Right lobe of liver (tissue), 6 donors: ENCODE data around the gene ANKRD30A. TPM values are rescaled to one million over a fixed set of nuclear protein-coding genes. Genes with fewer than 3 reads are reported as not detected.

Experiments used
- ATAC-seq, 4 donors: fragments of 200-7000 bp; cut with Tn5 transposase; one replicate each; pipeline ENCODE4 v1.9.1; 2020; ENCODE audit warnings: mild to moderate bottlenecking in 4 of 4, moderate library complexity in 4 of 4
- DNase-seq, 3 donors: peaks; one replicate each; pipeline ENCODE4 v3.0.0-alpha.2; 2020
- H3K27ac ChIP-seq, 3 donors: fragments of 200-600 bp; one replicate each; pipeline ENCODE4 v1.8.0; 2022
- H3K27me3 ChIP-seq, 2 donors: fragments of 200-600 bp; one replicate each; pipeline ENCODE4 v1.8.0; 2022
- H3K36me3 ChIP-seq, 4 donors: fragments of 200-600 bp; sonication (generic) in 1 of 4; one replicate each; pipeline versions ENCODE4 v1.5.1 to v1.8.0; 2017 to 2022; ENCODE audit warnings: control low read depth in 1 of 4
- H3K4me1 ChIP-seq, 4 donors: fragments of 200-600 bp; sonication (generic) in 1 of 4; one replicate each; pipeline versions ENCODE4 v1.5.1 to v1.8.0; 2017 to 2022; ENCODE audit warnings: control low read depth in 1 of 4
- H3K4me3 ChIP-seq, 3 donors: fragments of 200-600 bp; one replicate each; pipeline ENCODE4 v1.8.0; 2022
- H3K9me3 ChIP-seq, 4 donors: fragments of 200-600 bp; sonication (generic) in 1 of 4; one replicate each; pipeline versions ENCODE4 v1.5.1 to v1.8.0; 2017 to 2022; ENCODE audit warnings: control low read depth in 1 of 4
- CTCF ChIP-seq, 4 donors: fragments of 200-600 bp in 3 of 4; fragments of 450-650 bp in 1 of 4; IDR thresholded peaks; one replicate each; pipeline versions ENCODE4 v1.5.1 to v1.8.0; 2016 to 2022; ENCODE audit warnings: antibody characterized with exemption in 4 of 4, mild to moderate bottlenecking in 2 of 4
- POLR2A ChIP-seq: fragments of 450-650 bp; IDR thresholded peaks from one replicate; pipeline ENCODE4 v1.6.1; 2017; ENCODE audit warnings: antibody characterized with exemption, mild to moderate bottlenecking
- WGBS: methylation state at CpG from one replicate; pipeline ENCODE4 v1.1.6; 2018; ENCODE audit warnings: low coverage, low lambda C conversion rate; ENCODE audit not compliant: insufficient coverage; ENCODE audit errors: missing lambda C conversion rate; 5-methylcytosine and 5-hydroxymethylcytosine counted together
- intact Hi-C, 2 donors: fragments of 100-400 bp; cut with DNase I; formaldehyde crosslinking; loops; one replicate each; pipeline versions ENCODE4 v1.11.2 to v1.14.1; 2022
- total RNA-seq, 6 experiments: library from RNA; depleted of rRNA in 2 of 6; stranded (reverse); fragments of >200 nt in 2 of 6; fragmentation: NEBNext Ultra II Directional in 3 of 6; extraction: Animal tissue kit (Norgen Biotek cat#: 25700) in 3 of 6; gene quantifications; one replicate each; pipeline versions ENCODE4 v1.1.0 to v1.2.4, GENCODE V29; 2016 to 2023
- donor health status: DM: no; HTN: yes; CAD: no.
- donor health status: DM: no; HTN: no; CAD: no.
- donor health status: DM: no; HTN: no; CAD: no.
- donor health status: DM: no; HTN: yes; CAD: no.
- donor health status: DM: no; HTN: yes; CAD: no.

Gene ANKRD30A
- total RNA-seq, 6 experiments from 2014 or later = not detected

GRCh38 chr10:37206132-37206531 lies 80.7 kb downstream of the ANKRD30A start:
- ATAC-seq (no peak), DNase-seq (no peak)
- intact Hi-C loops = no loop called here
- H3K36me3 ChIP-seq = no peaks in the 10 kb centered on the region
- H3K27ac ChIP-seq = no peak overlapping the region
- no peaks in the 10 kb centered on the region for H3K9me3 ChIP-seq
- TF ChIP-seq CTCF (IDR thresholded peaks at IDR 0.05) (no peak), POLR2A (no peak)
- no peaks in the 10 kb centered on the region for H3K4me1 ChIP-seq
- 50% methylated on average over 3 of the region's 3 CpGs for WGBS
- H3K27me3 ChIP-seq = no peaks in the 10 kb centered on the region
- H3K4me3 ChIP-seq = no peak overlapping the region

- Histone ChIP-seq H3K4me1 (no peaks in the 10 kb centered on the region), H3K27me3 (no peaks in the 10 kb centered on the region), H3K4me3 (no peak overlapping the region), H3K36me3 (no peaks in the 10 kb centered on the region), H3K9me3 (no peaks in the 10 kb centered on the region), H3K27ac (no peak overlapping the region)
- ATAC-seq = no peak
- TF ChIP-seq POLR2A (no peak), CTCF (IDR thresholded peaks at IDR 0.05) (no peak)
- no peak for DNase-seq
- WGBS = 0% methylated on average over 1 of the region's 1 CpG
- intact Hi-C loops = no loop called here
Measured at GRCh38 chr10:37220866-37221265, 95.5 kb downstream of the ANKRD30A start.

GRCh38 chr10:37222046-37222445 lies 96.6 kb downstream of the ANKRD30A start:
- no peaks in the 10 kb centered on the region for H3K27me3 ChIP-seq
- WGBS = 18% methylated on average over 2 of the region's 2 CpGs
- no peaks in the 10 kb centered on the region for H3K4me1 ChIP-seq
- no peak overlapping the region for H3K27ac ChIP-seq
- no peaks in the 10 kb centered on the region for H3K9me3 ChIP-seq
- DNase-seq = no peak
- TF ChIP-seq POLR2A = no peak
- TF ChIP-seq CTCF (IDR thresholded peaks at IDR 0.05) = no peak
- no peak overlapping the region for H3K4me3 ChIP-seq
- no peak for ATAC-seq
- intact Hi-C loops = no loop called here
- H3K36me3 ChIP-seq = no peaks in the 10 kb centered on the region

GRCh38 chr10:37225163-37225562 lies 99.8 kb downstream of the ANKRD30A start:
- Histone ChIP-seq H3K4me3 (no peak overlapping the region), H3K27ac (no peak overlapping the region), H3K27me3 (no peaks in the 10 kb centered on the region), H3K9me3 (no peaks in the 10 kb centered on the region), H3K36me3 (no peaks in the 10 kb centered on the region), H3K4me1 (no peaks in the 10 kb centered on the region)
- no peak for ATAC-seq
- 63% methylated on average over 2 of the region's 2 CpGs for WGBS
- TF ChIP-seq POLR2A = no peak
- no peak for TF ChIP-seq CTCF (IDR thresholded peaks at IDR 0.05)
- intact Hi-C loops = no loop called here
- DNase-seq = no peak

GRCh38 chr10:37226524-37226923 lies 101.1 kb downstream of the ANKRD30A start:
- no peak for TF ChIP-seq CTCF (IDR thresholded peaks at IDR 0.05)
- Histone ChIP-seq H3K4me3 (no peak overlapping the region), H3K27me3 (no peaks in the 10 kb centered on the region), H3K9me3 (no peaks in the 10 kb centered on the region), H3K27ac (no peak overlapping the region), H3K4me1 (no peaks in the 10 kb centered on the region), H3K36me3 (no peaks in the 10 kb centered on the region)
- no peak for ATAC-seq
- DNase-seq = no peak
- intact Hi-C loops = no loop called here
